Activated CD4-positive, alpha-beta T cell treated with anti-CD3 and anti-CD28 coated beads for 36 hours (primary cell): ENCODE data around the gene RAX. TPM values are rescaled to one million over a fixed set of nuclear protein-coding genes. Genes with fewer than 3 reads are reported as not detected.

Experiments used
- ATAC-seq: fragments of 200-7000 bp; cut with Tn5 transposase; one replicate; pipeline ENCODE4 v1.10.0; 2021; ENCODE audit warnings: mild to moderate bottlenecking, moderate library complexity
- CTCF ChIA-PET: fragments of 350-600 bp; sonication (Branson Sonifier 250); formaldehyde crosslinking; loops from one replicate; lab custom pipeline; 2021; ENCODE audit warnings: antibody characterized with exemption; lab: Charles Lee
- POLR2A ChIA-PET: fragments of 350-600 bp; sonication (Branson Sonifier 250); formaldehyde crosslinking; loops from one replicate; lab custom pipeline; 2021; ENCODE audit warnings: antibody characterized with exemption, inconsistent platforms; lab: Charles Lee
- DNase-seq: peaks from one replicate; pipeline ENCODE4 v3.0.0-alpha.2; 2020
- H3K27ac Mint-ChIP-seq: one replicate; pipeline ENCODE4 v1.8.0; 2021; ENCODE audit warnings: mixed read lengths
- H3K27me3 Mint-ChIP-seq: one replicate; pipeline ENCODE4 v1.8.0; 2021; ENCODE audit warnings: mixed read lengths
- H3K36me3 Mint-ChIP-seq: one replicate; pipeline ENCODE4 v1.8.0; 2021; ENCODE audit warnings: low read depth, mixed read lengths
- H3K4me1 Mint-ChIP-seq: one replicate; pipeline ENCODE4 v1.8.0; 2021; ENCODE audit warnings: mixed read lengths
- H3K4me3 Mint-ChIP-seq: one replicate; pipeline ENCODE4 v1.8.0; 2021; ENCODE audit warnings: mild to moderate bottlenecking, moderate library complexity, mixed read lengths
- H3K9me3 Mint-ChIP-seq: one replicate; pipeline ENCODE4 v1.8.0; 2021; ENCODE audit warnings: low read depth, mixed read lengths
- intact Hi-C, 2 experiments: fragments of 100-400 bp; cut with DNase I in 1 of 2; cut with micrococcal nuclease in 1 of 2; formaldehyde crosslinking; loops; one replicate each; pipeline versions ENCODE4 v1.14.2 to v1.15.1; 2022 to 2024; cut with DNase I, micrococcal nuclease
- total RNA-seq, 2 experiments: library from RNA; stranded (reverse); gene quantifications; one replicate each; pipeline ENCODE4 v1.2.3, GENCODE V29; 2021

RAX gene
- total RNA-seq, 2 experiments from 2014 or later = not detected

- ATAC-seq (no peak), DNase-seq (no peak)
- intact Hi-C loops = no loop called here
- Mint-ChIP-seq H3K36me3 (no peaks in the 10 kb centered on the region), H3K9me3 (no peaks in the 10 kb centered on the region), H3K27ac (no peak overlapping the region), H3K4me3 (no peak overlapping the region), H3K27me3 (peaks cover 38% of the 10 kb centered on the region), H3K4me1 (no peaks in the 10 kb centered on the region)
- CTCF ChIA-PET = interaction anchor here (1.1 to 2.2 kb wide), 3 partner anchors 23 to 148 kb away, joined by 3 to 7 read pairs (median 3); no protein-coding TSS in a partner anchor
- POLR2A ChIA-PET = interaction anchor here (0.8 kb wide), 1 partner anchor 38 kb away, joined by 3 read pairs; no protein-coding TSS in a partner anchor
These were observed 44.9 kb downstream of the RAX start for GRCh38 chr18:59228351-59228750.

GRCh38 chr18:59222341-59222740 lies 50.9 kb downstream of the RAX start:
- DNase-seq (no peak), ATAC-seq (no peak)
- Mint-ChIP-seq H3K27me3 (peaks cover 59% of the 10 kb centered on the region), H3K27ac (no peak overlapping the region), H3K4me3 (no peak overlapping the region), H3K36me3 (no peaks in the 10 kb centered on the region), H3K4me1 (peaks cover 11% of the 10 kb centered on the region), H3K9me3 (no peaks in the 10 kb centered on the region)
- POLR2A ChIA-PET = interaction anchor here (0.7 kb wide), 1 partner anchor 17 kb away, joined by 3 read pairs; no protein-coding TSS in a partner anchor
- intact Hi-C loops = loop anchor here in 1 of 2 experiments (1.0 kb wide), 1 partner anchor 138 kb away; no protein-coding TSS in a partner anchor
- CTCF ChIA-PET = interaction anchor here (0.6 to 2.1 kb wide), 6 partner anchors 20 to 475 kb away, joined by 3 to 15 read pairs (median 4); partner anchors contain the start of gene CCBE1

- no peaks in the 10 kb centered on the region for H3K36me3 Mint-ChIP-seq
- no peak overlapping the region for H3K4me3 Mint-ChIP-seq
- H3K9me3 Mint-ChIP-seq = no peaks in the 10 kb centered on the region
- ATAC-seq (no peak), DNase-seq (peak; percentile 17)
- intact Hi-C loops = loop anchor here in 1 of 2 experiments (2.0 kb wide), 1 partner anchor 136 kb away; no protein-coding TSS in a partner anchor
- H3K27ac Mint-ChIP-seq = no peak overlapping the region
- CTCF ChIA-PET = interaction anchor here (0.6 to 2.1 kb wide), 4 partner anchors 9 to 930 kb away, joined by 3 to 15 read pairs (median 4); no protein-coding TSS in a partner anchor
- POLR2A ChIA-PET = no interaction called here
- peaks cover 59% of the 10 kb centered on the region for H3K27me3 Mint-ChIP-seq
- H3K4me1 Mint-ChIP-seq = peaks cover 11% of the 10 kb centered on the region
These were observed 52.2 kb downstream of the RAX start for GRCh38 chr18:59220784-59221765.

- H3K36me3 Mint-ChIP-seq = no peaks in the 10 kb centered on the region
- no peaks in the 10 kb centered on the region for H3K9me3 Mint-ChIP-seq
- H3K4me1 Mint-ChIP-seq = peaks cover 11% of the 10 kb centered on the region
- H3K27me3 Mint-ChIP-seq = peaks cover 59% of the 10 kb centered on the region
- DNase-seq (no peak), ATAC-seq (no peak)
- ChIA-PET POLR2A (no interaction called here), CTCF (no interaction called here)
- intact Hi-C loops = loop anchor here in 1 of 2 experiments (2.0 kb wide), 1 partner anchor 135 kb away; no protein-coding TSS in a partner anchor
- no peak overlapping the region for H3K4me3 Mint-ChIP-seq
- no peak overlapping the region for H3K27ac Mint-ChIP-seq
These were observed 53.0 kb downstream of the RAX start for GRCh38 chr18:59220164-59220783.

- Mint-ChIP-seq H3K27ac (no peak within 1 kb of the TSS), H3K4me3 (no peak within 1 kb of the TSS), H3K4me1 (peaks cover 11% of the 10 kb centered on the region), H3K36me3 (no peaks in the 10 kb centered on the region), H3K9me3 (no peaks in the 10 kb centered on the region), H3K27me3 (peaks cover 61% of the 10 kb centered on the region)
- intact Hi-C loops = loop anchor here in 1 of 2 experiments (2.0 kb wide), 1 partner anchor 135 kb away; no protein-coding TSS in a partner anchor
- ATAC-seq (no peak), DNase-seq (no peak)
- CTCF ChIA-PET = no interaction called here
- POLR2A ChIA-PET = no interaction called here
These were observed 53.5 kb downstream of the RAX start, which contains the start of gene GRP for GRCh38 chr18:59219672-59220163. Gene GRP (plus strand): TSS chr18:59220158. CDS start chr18:59220266, 108 bp downstream.

- no peaks in the 10 kb centered on the region for H3K36me3 Mint-ChIP-seq
- CTCF ChIA-PET = no interaction called here
These were observed 55.2 kb downstream of the RAX start for GRCh38 chr18:59218018-59218417.

More at GRCh38 chr18:59218018-59218417, 55.2 kb downstream of the RAX start:
- POLR2A ChIA-PET = no interaction called here
- H3K4me1 Mint-ChIP-seq = peaks cover 11% of the 10 kb centered on the region
- no peak overlapping the region for H3K27ac Mint-ChIP-seq
- intact Hi-C loops = no loop called here
- ATAC-seq (no peak), DNase-seq (no peak)
- no peaks in the 10 kb centered on the region for H3K9me3 Mint-ChIP-seq
- no peak overlapping the region for H3K4me3 Mint-ChIP-seq
- H3K27me3 Mint-ChIP-seq = peaks cover 63% of the 10 kb centered on the region

Other genes starting within 250 kb of the RAX start
- 10 to 100 TPM; 53.5 to 70.2 TPM for gene SEC11C, start 133.6 kb downstream of the RAX start, total RNA-seq
- not detected for gene GRP, start 53.3 kb downstream of the RAX start, total RNA-seq
- gene CPLX4, start 45.2 kb upstream of the RAX start, total RNA-seq = not detected
- gene LMAN1, start 85.8 kb upstream of the RAX start, total RNA-seq = 100 to 1,000 TPM; 121 to 134 TPM